Germinal center (tissue), 1 donor: ENCODE data around the gene F2RL3.
"Not testable (repeated sequence)": the region's sequence is repeated elsewhere in the genome, so short reads cannot be mapped to it uniquely, and the experiment has no call there.

Source experiments
- DNase-seq: peaks from one replicate; pipeline ENCODE4 v3.0.0; 2012; ENCODE audit warnings: mixed read lengths, low spot score

The F2RL3 gene

DNA sequence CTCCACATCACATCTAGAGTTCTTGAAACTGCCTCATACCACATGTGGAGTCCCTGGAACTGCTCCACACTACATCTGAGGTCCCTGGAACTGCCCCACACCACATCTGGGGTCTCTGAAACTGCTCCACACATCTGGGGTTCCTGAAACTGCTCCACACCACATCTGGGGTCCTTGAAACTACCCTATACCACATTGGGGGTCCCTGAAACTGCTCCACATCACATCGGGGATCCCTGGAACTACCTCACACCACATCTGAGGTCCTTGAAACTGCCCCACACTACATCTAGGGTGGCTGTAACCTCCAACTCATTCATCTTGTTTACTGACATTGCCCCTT is 33.8 kb downstream of the F2RL3 start:
- no peak for DNase-seq

GRCh38 chr19:16922949-16923348 is 34.1 kb downstream of the F2RL3 start:
- DNase-seq, result no peak

DNA sequence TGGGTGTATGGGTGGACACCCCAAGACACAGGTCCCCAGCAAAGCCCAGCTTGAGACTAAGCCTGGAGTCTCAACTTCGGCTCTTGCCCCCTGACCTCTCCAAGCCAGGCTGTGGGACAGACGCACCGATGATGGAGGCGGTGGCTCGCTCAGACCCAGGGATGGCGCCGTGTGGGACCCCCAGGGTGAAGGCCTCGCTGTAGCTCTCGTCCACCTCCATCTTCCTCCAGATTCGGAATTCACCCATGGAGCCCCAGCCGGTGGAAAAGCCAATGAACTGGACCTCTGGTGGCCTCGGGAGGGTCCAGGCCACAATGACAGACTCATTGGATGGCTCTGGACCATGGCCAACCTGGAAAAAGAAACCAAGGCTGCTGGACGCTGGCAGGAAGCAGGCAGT is 39.1 kb downstream of the F2RL3 start:
- DNase-seq, result peak; percentile 1

- no peak for DNase-seq
Measured at GRCh38 chr19:16928351-16928750, 39.6 kb downstream of the F2RL3 start.

DNA sequence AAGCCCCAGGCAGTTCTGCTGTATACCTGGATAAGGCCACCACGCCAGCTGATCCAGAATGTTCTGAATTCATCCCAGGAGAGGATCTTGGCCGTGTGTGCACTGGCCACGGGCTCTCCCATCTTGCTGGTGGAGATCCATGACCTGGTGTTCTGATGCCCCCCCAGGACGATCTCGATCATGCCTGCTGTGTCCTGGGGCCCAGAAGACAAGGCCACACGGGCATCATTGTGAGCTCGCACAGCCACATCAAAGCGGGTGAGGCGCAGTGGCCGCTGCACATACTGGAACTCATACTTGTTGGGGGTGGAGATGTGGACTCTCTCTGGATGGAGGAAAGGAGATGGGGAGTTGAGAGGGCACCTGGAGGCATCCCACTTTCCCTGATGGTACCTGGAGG is 40.1 kb downstream of the F2RL3 start:
- no peak for DNase-seq

GRCh38 chr19:16930753-16931152 is 42.0 kb downstream of the F2RL3 start:
- DNase-seq, result no peak

DNA sequence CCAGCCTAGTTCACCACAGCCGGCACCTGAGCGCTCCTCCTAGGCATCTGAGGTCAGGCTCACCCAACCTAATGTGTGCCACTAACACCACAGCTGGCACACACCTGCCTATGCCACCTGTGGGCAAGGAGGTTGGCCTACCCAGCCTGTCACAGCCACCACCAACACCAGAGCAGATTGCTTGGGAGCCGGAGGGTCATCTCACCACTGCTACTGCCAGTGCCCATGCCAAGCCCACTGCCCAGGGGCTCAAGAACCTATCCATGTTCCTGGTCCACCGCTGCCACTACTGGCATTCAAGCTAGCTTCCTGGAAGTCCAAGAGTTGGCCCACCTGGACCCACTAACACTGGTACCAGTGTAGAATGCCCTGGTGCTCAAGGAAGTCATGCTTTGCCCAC is 42.5 kb downstream of the F2RL3 start:
- no peak for DNase-seq

GRCh38 chr19:16934489-16934888 is 45.7 kb downstream of the F2RL3 start:
- DNase-seq, result no peak

- DNase-seq, result no peak
Measured at GRCh38 chr19:16936901-16937300, 48.1 kb downstream of the F2RL3 start.

- not testable (repeated sequence) for DNase-seq
Measured at GRCh38 chr19:16937796-16938195, 49.0 kb downstream of the F2RL3 start.

DNA sequence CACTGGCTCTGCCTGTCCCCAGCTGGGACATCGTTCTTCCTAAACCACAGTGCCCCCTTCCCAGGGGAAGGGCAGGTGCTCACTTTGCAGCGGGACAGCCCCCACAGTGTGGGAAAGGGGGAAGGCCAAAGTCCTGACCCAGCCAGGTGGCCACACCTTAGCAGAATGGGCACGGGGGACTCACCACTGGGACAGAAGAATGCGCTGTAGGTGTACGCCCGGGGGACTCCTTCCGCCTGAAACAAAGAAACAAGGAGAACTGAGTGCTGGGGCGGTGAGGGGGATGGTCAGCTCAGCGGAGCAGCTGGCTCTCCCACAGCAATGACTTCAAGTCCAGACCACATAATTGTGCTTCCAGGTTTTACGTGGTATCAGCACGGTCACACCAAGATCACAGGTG is 49.4 kb downstream of the F2RL3 start:
- no peak for DNase-seq

- not testable (repeated sequence) for DNase-seq
Measured at GRCh38 chr19:16940063-16940462, 51.3 kb downstream of the F2RL3 start.

GRCh38 chr19:16940626-16941025 is 51.8 kb downstream of the F2RL3 start:
- DNase-seq, result no peak
